ENCODE data around the gene PDX1.
A peak's percentile ranks its signal among the peaks of the same experiment; 100 is the strongest.

PDX1 gene

GRCh38 chr13:27967736-27968315 lies 48.0 kb downstream of the PDX1 start:
- intact Hi-C loops (cut with DNase I), result no loop called here
- DNase-seq, result no peak

GRCh38 chr13:27968316-27969081 lies 48.7 kb downstream of the PDX1 start:
- DNase-seq, result peak in 1 of 10 donors; percentile 34
- intact Hi-C loops (cut with DNase I), result no loop called here

GRCh38 chr13:27969082-27969865 lies 49.5 kb downstream of the PDX1 start, which contains the start of gene CDX2:
CDX2 (minus strand) TSS chr13:27969315; CDS start chr13:27969006, 309 bp downstream.
- intact Hi-C loops (cut with DNase I), result no loop called here
- no peak for DNase-seq

GRCh38 chr13:27969866-27970229 lies 50.0 kb downstream of the PDX1 start:
- intact Hi-C loops (cut with DNase I), result no loop called here
- no peak for DNase-seq

- peak in 1 of 10 donors; percentile 57 for DNase-seq
- intact Hi-C loops (cut with DNase I), result no loop called here
Observed at GRCh38 chr13:27970382-27971235, 50.8 kb downstream of the PDX1 start.

- peak in 1 of 10 donors; percentile 36 for DNase-seq
- intact Hi-C loops (cut with DNase I), result no loop called here
Observed at GRCh38 chr13:27971236-27971645, 51.4 kb downstream of the PDX1 start.

GRCh38 chr13:27971776-27972477 lies 52.1 kb downstream of the PDX1 start:
- DNase-seq, result peak in 1 of 10 donors; percentile 41
- intact Hi-C loops (cut with DNase I), result no loop called here

GRCh38 chr13:27972478-27972820 lies 52.6 kb downstream of the PDX1 start:
- intact Hi-C loops (cut with DNase I), result no loop called here

GRCh38 chr13:27973291-27973690 lies 53.5 kb downstream of the PDX1 start:
- DNase-seq, result peak in 1 of 10 donors; percentile 48
- intact Hi-C loops (cut with DNase I), result no loop called here

More at GRCh38 chr13:27972478-27972820, 52.6 kb downstream of the PDX1 start:
- peak in 1 of 10 donors; percentile 52 for DNase-seq

GRCh38 chr13:27973961-27974662 lies 54.3 kb downstream of the PDX1 start:
- intact Hi-C loops (cut with DNase I), result no loop called here
- DNase-seq, result no peak

All from posterior cingulate gyrus (tissue), 11 donors.